ENCODE results near the gene F5.

- TF ChIP-seq CTCF (IDR thresholded peaks at IDR 0.05; ENCODE audit: insufficient read depth, low read length, poor library complexity, severe bottlenecking), result no peak
- TF ChIP-seq EZH2phosphoT487 (conservative IDR thresholded peaks at IDR 0.05; ENCODE audit: low read length), result no peak
These were observed 99.1 kb downstream of the F5 start for GRCh38 chr1:169487133-169487532.
